HG02870 (cell line): ENCODE results near the gene MYB.

Source experiments
- ATAC-seq: cut with Tn5 transposase; IDR thresholded peaks from one replicate; pipeline ENCODE4 v1.9.1; 2021; ENCODE audit warnings: mild to moderate bottlenecking, moderate library complexity; ENCODE audit not compliant: unreplicated experiment

Gene MYB

GRCh38 chr6:135215563-135215962 is 34.5 kb downstream of the MYB start:
- no peak for ATAC-seq

- no peak for ATAC-seq
Measured at GRCh38 chr6:135217663-135218062, 36.6 kb downstream of the MYB start.

- ATAC-seq: no peak
Measured at GRCh38 chr6:135219346-135219745, 38.2 kb downstream of the MYB start.

- no peak for ATAC-seq
Measured at GRCh38 chr6:135221042-135221441, 39.9 kb downstream of the MYB start.

- no peak for ATAC-seq
Measured at GRCh38 chr6:135221505-135221904, 40.4 kb downstream of the MYB start.

GRCh38 chr6:135222623-135223022 is 41.5 kb downstream of the MYB start:
- ATAC-seq: no peak

- no peak for ATAC-seq
Measured at GRCh38 chr6:135224037-135224647, 43.0 kb downstream of the MYB start.

GRCh38 chr6:135225911-135226310 is 44.8 kb downstream of the MYB start:
- no peak for ATAC-seq

GRCh38 chr6:135226537-135226936 is 45.4 kb downstream of the MYB start:
- peak; percentile 74 for ATAC-seq

- ATAC-seq: no peak
Measured at GRCh38 chr6:135227349-135227748, 46.2 kb downstream of the MYB start.

GRCh38 chr6:135227758-135228157 is 46.6 kb downstream of the MYB start:
- no peak for ATAC-seq

- peak; percentile 48 for ATAC-seq
Measured at GRCh38 chr6:135228486-135228885, 47.4 kb downstream of the MYB start.

- no peak for ATAC-seq
Measured at GRCh38 chr6:135229996-135230395, 48.9 kb downstream of the MYB start.

- no peak for ATAC-seq
Measured at GRCh38 chr6:135230711-135231468, 49.8 kb downstream of the MYB start.

GRCh38 chr6:135231469-135231844 is 50.3 kb downstream of the MYB start:
- no peak for ATAC-seq

- peak; percentile 64 for ATAC-seq
Measured at GRCh38 chr6:135233686-135234491, 52.8 kb downstream of the MYB start.

- no peak for ATAC-seq
Measured at GRCh38 chr6:135234492-135234780, 53.3 kb downstream of the MYB start.

- ATAC-seq: no peak
Measured at GRCh38 chr6:135235716-135236115, 54.6 kb downstream of the MYB start.

- ATAC-seq: no peak
Measured at GRCh38 chr6:135236319-135236718, 55.2 kb downstream of the MYB start.

GRCh38 chr6:135236732-135237131 is 55.6 kb downstream of the MYB start:
- ATAC-seq: no peak

- no peak for ATAC-seq
Measured at GRCh38 chr6:135240711-135241110, 59.6 kb downstream of the MYB start.
